ENCODE results near the gene ROR2. TPM values are rescaled to one million over a fixed set of nuclear protein-coding genes. Genes with fewer than 3 reads are reported as not detected.
"Not testable (repeated sequence)": the region's sequence is repeated elsewhere in the genome, so short reads cannot be mapped to it uniquely, and the experiment has no call there.

Gene ROR2
- total and polyA plus RNA-seq, 2 donors: 4.5 to 7.1 TPM

GRCh38 chr9:91654527-91654926 is 295.5 kb downstream of the ROR2 start:
- Histone ChIP-seq H3K4me1 (ENCODE audit: control insufficient read depth in 2 of 2, insufficient read depth in 2 of 2, low read length in 2 of 2) (no peaks in the 10 kb centered on the region), H3K27me3 (ENCODE audit: control insufficient read depth in 2 of 2, insufficient read depth in 1 of 2, low read length in 1 of 2) (no peaks in the 10 kb centered on the region), H3K4me3 (ENCODE audit: low read length in 2 of 2) (no peak overlapping the region), H3K9me3 (ENCODE audit: control insufficient read depth in 2 of 2, insufficient read depth in 1 of 2, low read length in 1 of 2) (no peaks in the 10 kb centered on the region), H3K36me3 (ENCODE audit: control insufficient read depth in 2 of 2, insufficient read depth in 2 of 2, low read length in 1 of 2) (no peaks in the 10 kb centered on the region), H3K27ac (ENCODE audit: low read depth in 1 of 2, low read length in 1 of 2) (no peak overlapping the region)
- DNase-seq (ENCODE audit: low read depth in 6 of 9, low spot score in 9 of 9): no peak
- WGBS: 98% methylated on average over 1 of the region's 1 CpG

DNA sequence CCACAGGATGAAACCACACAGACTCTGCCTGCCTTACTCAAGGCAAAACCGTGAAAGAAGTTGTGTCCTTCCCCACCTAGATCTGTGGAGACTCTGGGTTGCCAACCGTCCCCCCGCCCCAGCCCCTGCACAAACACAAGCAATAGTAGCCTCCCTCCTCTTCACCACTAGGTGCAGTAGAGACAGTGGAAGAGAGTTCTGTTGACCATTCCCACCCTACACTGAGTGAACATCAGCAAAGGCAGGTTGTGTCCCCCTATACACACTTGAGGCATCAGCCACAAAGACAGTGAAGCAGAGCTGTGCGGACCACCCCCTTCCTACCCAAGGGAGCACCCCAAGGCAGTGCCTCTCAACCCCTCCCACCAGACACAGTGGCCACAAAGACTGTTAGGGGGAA is 302.7 kb downstream of the ROR2 start:
- Histone ChIP-seq H3K9me3 (ENCODE audit: control insufficient read depth in 2 of 2, insufficient read depth in 1 of 2, low read length in 1 of 2) (no peaks in the 10 kb centered on the region), H3K4me1 (ENCODE audit: control insufficient read depth in 2 of 2, insufficient read depth in 2 of 2, low read length in 2 of 2) (no peaks in the 10 kb centered on the region), H3K27me3 (ENCODE audit: control insufficient read depth in 2 of 2, insufficient read depth in 1 of 2, low read length in 1 of 2) (no peaks in the 10 kb centered on the region), H3K36me3 (ENCODE audit: control insufficient read depth in 2 of 2, insufficient read depth in 2 of 2, low read length in 1 of 2) (no peaks in the 10 kb centered on the region), H3K4me3 (ENCODE audit: low read length in 2 of 2) (no peak overlapping the region), H3K27ac (ENCODE audit: low read depth in 1 of 2, low read length in 1 of 2) (no peak overlapping the region)
- DNase-seq (ENCODE audit: low read depth in 6 of 9, low spot score in 9 of 9): no peak
- 96% methylated on average over 4 of the region's 4 CpGs for WGBS

GRCh38 chr9:91646702-91647101 is 303.3 kb downstream of the ROR2 start:
- Histone ChIP-seq H3K4me3 (ENCODE audit: low read length in 2 of 2) (no peak overlapping the region), H3K27me3 (ENCODE audit: control insufficient read depth in 2 of 2, insufficient read depth in 1 of 2, low read length in 1 of 2) (no peaks in the 10 kb centered on the region), H3K36me3 (ENCODE audit: control insufficient read depth in 2 of 2, insufficient read depth in 2 of 2, low read length in 1 of 2) (no peaks in the 10 kb centered on the region), H3K27ac (ENCODE audit: low read depth in 1 of 2, low read length in 1 of 2) (no peak overlapping the region), H3K4me1 (ENCODE audit: control insufficient read depth in 2 of 2, insufficient read depth in 2 of 2, low read length in 2 of 2) (no peaks in the 10 kb centered on the region), H3K9me3 (ENCODE audit: control insufficient read depth in 2 of 2, insufficient read depth in 1 of 2, low read length in 1 of 2) (no peaks in the 10 kb centered on the region)
- DNase-seq (ENCODE audit: low read depth in 6 of 9, low spot score in 9 of 9): no peak
- 91% methylated on average over 1 of the region's 1 CpG for WGBS

- no peak for DNase-seq (ENCODE audit: low read depth in 6 of 9, low spot score in 9 of 9)
- Histone ChIP-seq H3K27ac (ENCODE audit: low read depth in 1 of 2, low read length in 1 of 2) (no peak overlapping the region), H3K27me3 (ENCODE audit: control insufficient read depth in 2 of 2, insufficient read depth in 1 of 2, low read length in 1 of 2) (no peaks in the 10 kb centered on the region), H3K9me3 (ENCODE audit: control insufficient read depth in 2 of 2, insufficient read depth in 1 of 2, low read length in 1 of 2) (no peaks in the 10 kb centered on the region), H3K4me3 (ENCODE audit: low read length in 2 of 2) (no peak overlapping the region), H3K36me3 (ENCODE audit: control insufficient read depth in 2 of 2, insufficient read depth in 2 of 2, low read length in 1 of 2) (no peaks in the 10 kb centered on the region), H3K4me1 (ENCODE audit: control insufficient read depth in 2 of 2, insufficient read depth in 2 of 2, low read length in 2 of 2) (no peaks in the 10 kb centered on the region)
- 96% methylated on average over 3 of the region's 3 CpGs for WGBS
These were observed 305.6 kb downstream of the ROR2 start for GRCh38 chr9:91644433-91644832.

DNA sequence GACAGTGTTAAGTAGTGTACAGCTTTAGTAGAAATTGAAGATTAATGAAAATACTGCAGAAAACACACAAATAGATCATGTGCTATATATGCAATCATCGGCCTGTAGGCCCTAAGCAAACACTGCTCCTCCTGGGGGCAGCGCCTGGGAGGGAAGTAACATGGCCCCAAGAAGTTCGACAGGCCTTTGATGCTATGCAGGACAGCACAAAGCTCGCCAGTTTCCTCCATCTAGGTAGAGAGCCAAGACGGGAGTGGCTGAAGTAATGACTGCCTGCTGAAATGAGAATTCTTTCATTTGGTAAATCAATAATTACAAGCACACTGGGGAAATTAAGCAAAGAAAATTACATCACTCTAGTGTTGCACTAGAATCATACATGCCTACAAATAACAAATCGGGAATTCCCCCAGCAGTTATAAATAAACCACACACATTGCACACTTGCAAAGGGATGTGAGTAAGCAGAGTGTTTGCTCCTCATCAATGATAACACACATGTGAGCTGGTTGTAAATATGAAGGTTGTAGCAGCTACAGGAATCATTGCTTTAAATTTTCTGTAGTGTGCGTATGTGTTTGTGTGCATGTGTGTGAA is 306.4 kb downstream of the ROR2 start:
- Histone ChIP-seq H3K36me3 (ENCODE audit: control insufficient read depth in 2 of 2, insufficient read depth in 2 of 2, low read length in 1 of 2) (no peaks in the 10 kb centered on the region), H3K27me3 (ENCODE audit: control insufficient read depth in 2 of 2, insufficient read depth in 1 of 2, low read length in 1 of 2) (no peaks in the 10 kb centered on the region), H3K27ac (ENCODE audit: low read depth in 1 of 2, low read length in 1 of 2) (no peak overlapping the region), H3K4me1 (ENCODE audit: control insufficient read depth in 2 of 2, insufficient read depth in 2 of 2, low read length in 2 of 2) (no peaks in the 10 kb centered on the region), H3K9me3 (ENCODE audit: control insufficient read depth in 2 of 2, insufficient read depth in 1 of 2, low read length in 1 of 2) (no peaks in the 10 kb centered on the region), H3K4me3 (ENCODE audit: low read length in 2 of 2) (no peak overlapping the region)
- 77% methylated on average over 7 of the region's 7 CpGs for WGBS
- DNase-seq (ENCODE audit: low read depth in 6 of 9, low spot score in 9 of 9): no peak

DNA sequence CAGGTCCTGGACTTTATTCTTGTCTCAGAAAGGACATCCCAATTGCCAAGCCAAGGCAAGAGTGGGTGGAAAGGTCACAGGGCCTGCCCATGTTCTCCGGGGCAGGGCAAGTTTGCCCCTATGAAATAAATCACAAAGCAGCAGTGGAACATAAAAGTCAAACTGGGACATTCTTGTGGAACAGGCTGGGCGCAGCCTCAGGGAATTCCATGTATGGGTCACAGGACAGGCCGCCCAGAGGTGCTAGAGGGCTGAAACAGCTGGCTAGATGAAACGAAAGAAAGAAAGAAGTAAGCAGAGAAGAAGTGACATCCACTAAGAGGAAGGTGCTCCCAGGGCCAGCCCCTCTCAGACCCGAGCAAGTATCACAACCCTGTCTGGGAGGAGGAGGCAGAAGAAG is 307.3 kb downstream of the ROR2 start:
- H3K4me1 ChIP-seq (ENCODE audit: control insufficient read depth in 2 of 2, insufficient read depth in 2 of 2, low read length in 2 of 2): no peaks in the 10 kb centered on the region
- no peak overlapping the region for H3K4me3 ChIP-seq (ENCODE audit: low read length in 2 of 2)
- 95% methylated on average over 5 of the region's 5 CpGs for WGBS
- H3K27ac ChIP-seq (ENCODE audit: low read depth in 1 of 2, low read length in 1 of 2): no peak overlapping the region
- H3K36me3 ChIP-seq (ENCODE audit: control insufficient read depth in 2 of 2, insufficient read depth in 2 of 2, low read length in 1 of 2): no peaks in the 10 kb centered on the region
- DNase-seq (ENCODE audit: low read depth in 6 of 9, low spot score in 9 of 9): no peak
- no peaks in the 10 kb centered on the region for H3K27me3 ChIP-seq (ENCODE audit: control insufficient read depth in 2 of 2, insufficient read depth in 1 of 2, low read length in 1 of 2)
- H3K9me3 ChIP-seq (ENCODE audit: control insufficient read depth in 2 of 2, insufficient read depth in 1 of 2, low read length in 1 of 2): no peaks in the 10 kb centered on the region

DNA sequence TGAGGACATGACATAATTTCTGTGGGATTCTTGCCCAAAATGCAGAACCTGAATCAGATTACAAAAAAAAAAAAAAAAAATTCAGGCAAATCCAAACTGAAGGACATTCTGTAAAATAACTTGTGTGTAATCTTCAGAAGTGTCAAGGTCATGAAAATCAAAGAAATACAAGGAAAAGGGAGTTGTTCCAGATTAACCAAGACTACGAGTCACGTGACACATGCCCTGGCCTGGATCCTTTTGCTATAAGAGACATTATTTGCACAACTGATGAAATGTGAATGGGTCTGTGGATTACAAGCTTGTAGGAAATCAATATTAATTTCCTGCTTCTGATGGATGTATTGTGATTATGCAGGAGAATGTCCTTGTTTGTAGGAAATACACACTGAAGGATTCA is 309.6 kb downstream of the ROR2 start:
- Histone ChIP-seq H3K4me1 (ENCODE audit: control insufficient read depth in 2 of 2, insufficient read depth in 2 of 2, low read length in 2 of 2) (no peaks in the 10 kb centered on the region), H3K36me3 (ENCODE audit: control insufficient read depth in 2 of 2, insufficient read depth in 2 of 2, low read length in 1 of 2) (no peaks in the 10 kb centered on the region), H3K4me3 (ENCODE audit: low read length in 2 of 2) (no peak overlapping the region), H3K9me3 (ENCODE audit: control insufficient read depth in 2 of 2, insufficient read depth in 1 of 2, low read length in 1 of 2) (no peaks in the 10 kb centered on the region), H3K27ac (ENCODE audit: low read depth in 1 of 2, low read length in 1 of 2) (no peak overlapping the region), H3K27me3 (ENCODE audit: control insufficient read depth in 2 of 2, insufficient read depth in 1 of 2, low read length in 1 of 2) (no peaks in the 10 kb centered on the region)
- WGBS: 68% methylated on average over 2 of the region's 2 CpGs
- no peak for DNase-seq (ENCODE audit: low read depth in 6 of 9, low spot score in 9 of 9)

DNA sequence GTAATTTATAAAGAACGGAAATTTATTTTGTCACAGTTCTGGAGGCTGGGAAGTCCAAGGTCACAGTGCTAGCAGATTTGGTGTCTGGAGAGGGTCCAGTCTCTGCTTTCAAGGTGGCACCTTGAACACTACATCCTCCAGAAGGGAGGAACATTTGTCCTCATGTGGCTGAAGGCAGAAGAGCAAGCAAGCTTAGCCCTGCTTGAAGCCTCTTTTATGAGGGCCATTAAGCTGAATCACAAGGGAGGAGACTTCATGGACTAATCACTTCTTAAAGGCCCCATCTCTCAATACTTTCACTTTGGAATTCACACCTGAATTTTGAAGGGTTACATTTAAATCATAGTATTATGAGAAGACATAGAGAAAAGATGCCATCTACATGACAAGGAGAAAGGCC is 311.0 kb downstream of the ROR2 start:
- Histone ChIP-seq H3K36me3 (ENCODE audit: control insufficient read depth in 2 of 2, insufficient read depth in 2 of 2, low read length in 1 of 2) (no peaks in the 10 kb centered on the region), H3K4me3 (ENCODE audit: low read length in 2 of 2) (no peak overlapping the region), H3K4me1 (ENCODE audit: control insufficient read depth in 2 of 2, insufficient read depth in 2 of 2, low read length in 2 of 2) (no peaks in the 10 kb centered on the region), H3K9me3 (ENCODE audit: control insufficient read depth in 2 of 2, insufficient read depth in 1 of 2, low read length in 1 of 2) (no peaks in the 10 kb centered on the region), H3K27me3 (ENCODE audit: control insufficient read depth in 2 of 2, insufficient read depth in 1 of 2, low read length in 1 of 2) (no peaks in the 10 kb centered on the region), H3K27ac (ENCODE audit: low read depth in 1 of 2, low read length in 1 of 2) (no peak overlapping the region)
- DNase-seq (ENCODE audit: low read depth in 6 of 9, low spot score in 9 of 9): no peak
- 97% methylated on average over 1 of the region's 1 CpG for WGBS

DNA sequence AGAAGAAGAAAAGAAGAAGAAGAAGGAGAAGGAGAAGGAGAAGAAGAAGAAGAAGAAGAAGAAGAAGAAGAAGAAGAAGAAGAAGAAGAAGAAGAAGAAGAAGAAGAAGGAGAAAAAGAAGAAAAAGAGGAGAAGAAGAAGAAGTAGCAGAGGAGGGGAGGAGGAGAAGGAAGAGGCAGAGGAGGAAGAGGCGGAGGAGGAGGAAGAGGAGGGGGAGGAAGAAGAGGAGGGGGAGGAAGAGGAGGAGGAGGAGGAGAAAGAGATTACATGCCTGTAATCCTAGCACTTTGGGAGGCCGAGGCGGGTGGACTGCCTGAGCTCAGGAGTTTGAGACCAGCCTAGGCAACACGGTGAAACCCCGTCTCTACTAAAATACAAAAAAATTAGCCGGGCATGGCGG is 315.2 kb downstream of the ROR2 start:
- not testable (repeated sequence) for H3K27me3 ChIP-seq (ENCODE audit: control insufficient read depth in 2 of 2, insufficient read depth in 1 of 2, low read length in 1 of 2); H3K4me3 ChIP-seq (ENCODE audit: low read length in 2 of 2); H3K27ac ChIP-seq (ENCODE audit: low read depth in 1 of 2, low read length in 1 of 2); H3K9me3 ChIP-seq (ENCODE audit: control insufficient read depth in 2 of 2, insufficient read depth in 1 of 2, low read length in 1 of 2); DNase-seq (ENCODE audit: low read depth in 6 of 9, low spot score in 9 of 9); H3K4me1 ChIP-seq (ENCODE audit: control insufficient read depth in 2 of 2, insufficient read depth in 2 of 2, low read length in 2 of 2); H3K36me3 ChIP-seq (ENCODE audit: control insufficient read depth in 2 of 2, insufficient read depth in 2 of 2, low read length in 1 of 2)
- WGBS: 81% methylated on average over 7 of the region's 7 CpGs

- Histone ChIP-seq H3K4me3 (ENCODE audit: low read length in 2 of 2) (no peak overlapping the region), H3K27ac (ENCODE audit: low read depth in 1 of 2, low read length in 1 of 2) (no peak overlapping the region), H3K36me3 (ENCODE audit: control insufficient read depth in 2 of 2, insufficient read depth in 2 of 2, low read length in 1 of 2) (no peaks in the 10 kb centered on the region), H3K4me1 (ENCODE audit: control insufficient read depth in 2 of 2, insufficient read depth in 2 of 2, low read length in 2 of 2) (no peaks in the 10 kb centered on the region), H3K27me3 (ENCODE audit: control insufficient read depth in 2 of 2, insufficient read depth in 1 of 2, low read length in 1 of 2) (no peaks in the 10 kb centered on the region), H3K9me3 (ENCODE audit: control insufficient read depth in 2 of 2, insufficient read depth in 1 of 2, low read length in 1 of 2) (no peaks in the 10 kb centered on the region)
- no peak for DNase-seq (ENCODE audit: low read depth in 6 of 9, low spot score in 9 of 9)
These were observed 320.3 kb downstream of the ROR2 start for GRCh38 chr9:91629718-91630117.
